ENCODE results near the gene GNG4.
"Not testable (repeated sequence)": the region's sequence is repeated elsewhere in the genome, so short reads cannot be mapped to it uniquely, and the experiment has no call there.

The GNG4 gene

GRCh38 chr1:235625340-235625739 is 24.2 kb downstream of the GNG4 start:
- no peak overlapping the region for H3K4me2 ChIP-seq (ENCODE audit: low read depth, low read length, poor library complexity, severe bottlenecking)
- no peak overlapping the region for H2AFZ ChIP-seq (ENCODE audit: low read length)
- no peaks in the 10 kb centered on the region for H4K20me1 ChIP-seq (ENCODE audit: insufficient read depth, low read length, poor library complexity, severe bottlenecking)

GRCh38 chr1:235624721-235625333 is 24.8 kb downstream of the GNG4 start:
- H3K9ac ChIP-seq (ENCODE audit: low read depth, low read length, poor library complexity, severe bottlenecking), result no peak overlapping the region
- peak overlapping the region; percentile 68 for H2AFZ ChIP-seq (ENCODE audit: low read length)
- H4K20me1 ChIP-seq (ENCODE audit: insufficient read depth, low read length, poor library complexity, severe bottlenecking), result no peaks in the 10 kb centered on the region
- H3K4me3 ChIP-seq (ENCODE audit: low read length, poor library complexity, severe bottlenecking), result no peak overlapping the region
- no peaks in the 10 kb centered on the region for H3K9me3 ChIP-seq (ENCODE audit: insufficient read depth, low read depth, low read length)
- H3K4me1 ChIP-seq (ENCODE audit: insufficient read depth, low read length, poor library complexity, severe bottlenecking), result peaks cover 12% of the 10 kb centered on the region
- H3F3A ChIP-seq (ENCODE audit: low read depth), result no peaks in the 10 kb centered on the region
- no peak overlapping the region for H3K4me2 ChIP-seq (ENCODE audit: low read depth, low read length, poor library complexity, severe bottlenecking)
- no peak for TF ChIP-seq EZH2phosphoT487 (IDR thresholded peaks at IDR 0.05; ENCODE audit: borderline replicate concordance)
- TF ChIP-seq CTCF (conservative IDR thresholded peaks at IDR 0.05; ENCODE audit: low read length), result no peak
- no peaks in the 10 kb centered on the region for H3K36me3 ChIP-seq (ENCODE audit: insufficient read depth, low read length)
- H3K27me3 ChIP-seq (ENCODE audit: insufficient read depth, low read length, poor library complexity, severe bottlenecking), result no peaks in the 10 kb centered on the region
- no peaks in the 10 kb centered on the region for H3K9me2 ChIP-seq (replicated peaks; ENCODE audit: low read depth, low read length)
- no peaks in the 10 kb centered on the region for H3K79me2 ChIP-seq (ENCODE audit: insufficient read depth, low read length)

More at GRCh38 chr1:235625340-235625739, 24.2 kb downstream of the GNG4 start:
- Histone ChIP-seq H3K79me2 (ENCODE audit: insufficient read depth, low read length) (no peaks in the 10 kb centered on the region), H3K9me3 (ENCODE audit: insufficient read depth, low read depth, low read length) (no peaks in the 10 kb centered on the region), H3K36me3 (ENCODE audit: insufficient read depth, low read length) (no peaks in the 10 kb centered on the region), H3F3A (ENCODE audit: low read depth) (no peaks in the 10 kb centered on the region), H3K9ac (ENCODE audit: low read depth, low read length, poor library complexity, severe bottlenecking) (no peak overlapping the region), H3K27me3 (ENCODE audit: insufficient read depth, low read length, poor library complexity, severe bottlenecking) (no peaks in the 10 kb centered on the region), H3K4me1 (ENCODE audit: insufficient read depth, low read length, poor library complexity, severe bottlenecking) (peaks cover 12% of the 10 kb centered on the region), H3K4me3 (ENCODE audit: low read length, poor library complexity, severe bottlenecking) (no peak overlapping the region), H3K9me2 (replicated peaks; ENCODE audit: low read depth, low read length) (no peaks in the 10 kb centered on the region)
- TF ChIP-seq EZH2phosphoT487 (IDR thresholded peaks at IDR 0.05; ENCODE audit: borderline replicate concordance), result no peak
- TF ChIP-seq CTCF (conservative IDR thresholded peaks at IDR 0.05; ENCODE audit: low read length), result no peak

GRCh38 chr1:235622936-235623779 is 26.4 kb downstream of the GNG4 start:
- H3K79me2 ChIP-seq (ENCODE audit: insufficient read depth, low read length), result no peaks in the 10 kb centered on the region
- H3K4me1 ChIP-seq (ENCODE audit: insufficient read depth, low read length, poor library complexity, severe bottlenecking), result peaks cover 12% of the 10 kb centered on the region
- H3K36me3 ChIP-seq (ENCODE audit: insufficient read depth, low read length), result no peaks in the 10 kb centered on the region
- no peaks in the 10 kb centered on the region for H3K27me3 ChIP-seq (ENCODE audit: insufficient read depth, low read length, poor library complexity, severe bottlenecking)
- H3K9me3 ChIP-seq (ENCODE audit: insufficient read depth, low read depth, low read length), result no peaks in the 10 kb centered on the region
- TF ChIP-seq EZH2phosphoT487 (IDR thresholded peaks at IDR 0.05; ENCODE audit: borderline replicate concordance) (no peak), CTCF (conservative IDR thresholded peaks at IDR 0.05; ENCODE audit: low read length) (no peak)
- H3K4me2 ChIP-seq (ENCODE audit: low read depth, low read length, poor library complexity, severe bottlenecking), result no peak overlapping the region
- no peaks in the 10 kb centered on the region for H4K20me1 ChIP-seq (ENCODE audit: insufficient read depth, low read length, poor library complexity, severe bottlenecking)
- no peak overlapping the region for H3K9ac ChIP-seq (ENCODE audit: low read depth, low read length, poor library complexity, severe bottlenecking)
- H3K4me3 ChIP-seq (ENCODE audit: low read length, poor library complexity, severe bottlenecking), result no peak overlapping the region
- H2AFZ ChIP-seq (ENCODE audit: low read length), result peak overlapping the region; percentile 52; the same call in 1 of the 2 replicates
- no peaks in the 10 kb centered on the region for H3F3A ChIP-seq (ENCODE audit: low read depth)
- no peaks in the 10 kb centered on the region for H3K9me2 ChIP-seq (replicated peaks; ENCODE audit: low read depth, low read length)

GRCh38 chr1:235619149-235619548 is 30.4 kb downstream of the GNG4 start:
- H3K9me3 ChIP-seq (ENCODE audit: insufficient read depth, low read depth, low read length); H3K36me3 ChIP-seq (ENCODE audit: insufficient read depth, low read length): not testable (repeated sequence)

More at GRCh38 chr1:235619149-235619548, 30.4 kb downstream of the GNG4 start:
- not testable (repeated sequence) for H3K79me2 ChIP-seq (ENCODE audit: insufficient read depth, low read length); H3K9ac ChIP-seq (ENCODE audit: low read depth, low read length, poor library complexity, severe bottlenecking); H3K4me2 ChIP-seq (ENCODE audit: low read depth, low read length, poor library complexity, severe bottlenecking); H3F3A ChIP-seq (ENCODE audit: low read depth); H2AFZ ChIP-seq (ENCODE audit: low read length); H3K9me2 ChIP-seq (replicated peaks; ENCODE audit: low read depth, low read length); H3K4me3 ChIP-seq (ENCODE audit: low read length, poor library complexity, severe bottlenecking); H3K27me3 ChIP-seq (ENCODE audit: insufficient read depth, low read length, poor library complexity, severe bottlenecking); H4K20me1 ChIP-seq (ENCODE audit: insufficient read depth, low read length, poor library complexity, severe bottlenecking); H3K4me1 ChIP-seq (ENCODE audit: insufficient read depth, low read length, poor library complexity, severe bottlenecking)

All from Loucy (cell line).